GM23338 (cell line): Measurements from ENCODE around the gene DAP3. TPM values are rescaled to one million over a fixed set of nuclear protein-coding genes. Genes with fewer than 3 reads are reported as not detected.
"Not testable (repeated sequence)": the region's sequence is repeated elsewhere in the genome, so short reads cannot be mapped to it uniquely, and the experiment has no call there.

Experiments
- ATAC-seq: fragments of 200-7000 bp; cut with Tn5 transposase; 3 replicates; pipeline ENCODE4 v1.9.1; 2020
- DNase-seq: peaks from one replicate; pipeline ENCODE4 v3.0.0-alpha.2; 2015; ENCODE audit warnings: low spot score
- H2AFZ ChIP-seq: fragments of 200-600 bp; sonication (generic); 2 replicates; pipeline ENCODE4 v1.8.0; 2016; ENCODE audit warnings: antibody characterized with exemption, mild to moderate bottlenecking, moderate library complexity
- H3F3A ChIP-seq: fragments of 200-600 bp; sonication (generic); replicated peaks from 2 replicates; pipeline ENCODE4 v1.8.0; 2017; ENCODE audit warnings: antibody characterized with exemption, mixed run types, low read depth
- H3K27ac ChIP-seq: fragments of 200-600 bp; sonication (generic); 2 replicates; pipeline ENCODE4 v1.6.1; 2016; ENCODE audit warnings: low read depth
- H3K27me3 ChIP-seq: fragments of 200-600 bp; sonication (generic); 2 replicates; pipeline ENCODE4 v1.8.0; 2016; ENCODE audit warnings: mild to moderate bottlenecking, mixed run types, moderate library complexity; ENCODE audit not compliant: insufficient read depth
- H3K36me3 ChIP-seq: fragments of 200-600 bp; sonication (generic); 2 replicates; pipeline ENCODE4 v1.8.0; 2016; ENCODE audit warnings: mild to moderate bottlenecking; ENCODE audit not compliant: insufficient read depth
- H3K4me1 ChIP-seq: fragments of 200-600 bp; sonication (generic); 2 replicates; pipeline ENCODE4 v1.8.0; 2016; ENCODE audit warnings: mild to moderate bottlenecking, moderate library complexity; ENCODE audit not compliant: insufficient read depth
- H3K4me2 ChIP-seq: fragments of 200-600 bp; sonication (generic); 2 replicates; pipeline ENCODE4 v1.7.1; 2017; ENCODE audit warnings: mixed run types
- H3K4me3 ChIP-seq: fragments of 200-600 bp; sonication (generic); 2 replicates; pipeline ENCODE4 v1.6.1; 2016; ENCODE audit warnings: mixed run types
- H3K79me2 ChIP-seq: fragments of 200-600 bp; sonication (generic); replicated peaks from 2 replicates; pipeline ENCODE4 v1.8.0; 2017; ENCODE audit warnings: mild to moderate bottlenecking; ENCODE audit not compliant: insufficient read depth
- H3K9me2 ChIP-seq: fragments of 200-600 bp; sonication (generic); 2 replicates; pipeline ENCODE4 v1.8.0; 2017; ENCODE audit not compliant: insufficient read depth
- H4K20me1 ChIP-seq: fragments of 200-600 bp; sonication (generic); replicated peaks from 2 replicates; pipeline ENCODE4 v1.8.0; 2017; ENCODE audit warnings: mild to moderate bottlenecking; ENCODE audit not compliant: insufficient read depth
- H3K27ac Mint-ChIP-seq: 2 replicates; pipeline ENCODE4 v1.8.0; 2020; ENCODE audit warnings: inconsistent platforms, mild to moderate bottlenecking, moderate library complexity, mixed read lengths
- H3K27me3 Mint-ChIP-seq: 3 replicates; pipeline ENCODE4 v1.8.0; 2022; ENCODE audit warnings: low read depth, mild to moderate bottlenecking, moderate library complexity, mixed read lengths, inconsistent platforms; ENCODE audit not compliant: insufficient read depth, poor library complexity
- H3K36me3 Mint-ChIP-seq: 3 replicates; pipeline ENCODE4 v1.8.0; 2021; ENCODE audit warnings: low read depth, mild to moderate bottlenecking, inconsistent platforms, moderate library complexity, mixed read lengths
- H3K4me1 Mint-ChIP-seq: 3 replicates; pipeline ENCODE4 v1.8.0; 2020; ENCODE audit warnings: mild to moderate bottlenecking, inconsistent platforms, mixed read lengths
- H3K4me3 Mint-ChIP-seq: 3 replicates; pipeline ENCODE4 v1.8.0; 2021; ENCODE audit warnings: moderate library complexity, mild to moderate bottlenecking, inconsistent platforms, mixed read lengths
- H3K9me3 Mint-ChIP-seq: 3 replicates; pipeline ENCODE4 v1.8.0; 2020; ENCODE audit warnings: moderate library complexity, mild to moderate bottlenecking, inconsistent platforms, mixed read lengths
- CREB1 ChIP-seq: fragments of 250-450 bp; sonication (Bioruptor Pico); IDR thresholded peaks from 2 replicates; pipeline ENCODE4 v1.5.0; 2020; ENCODE audit warnings: low read depth, mild to moderate bottlenecking, moderate library complexity
- EZH2 ChIP-seq: fragments of 200-600 bp; sonication (generic); IDR thresholded peaks from one replicate; pipeline ENCODE4 v1.8.0; 2017; ENCODE audit warnings: antibody characterized with exemption, mild to moderate bottlenecking, low read depth; ENCODE audit not compliant: unreplicated experiment
- EZH2phosphoT487 ChIP-seq: fragments of 200-600 bp; sonication (generic); IDR thresholded peaks from one replicate; pipeline ENCODE4 v1.8.1; 2018; ENCODE audit warnings: antibody characterized with exemption; ENCODE audit not compliant: unreplicated experiment
- POLR2AphosphoS5 ChIP-seq: IDR thresholded peaks from 2 replicates; pipeline ENCODE4 v1.6.1; 2016; ENCODE audit warnings: antibody characterized with exemption, low read depth
- STAT1 ChIP-seq: IDR thresholded peaks from one replicate; pipeline ENCODE4 v1.6.1; 2016; ENCODE audit warnings: antibody characterized with exemption; ENCODE audit not compliant: unreplicated experiment
- ZNF114 ChIP-seq: fragments of 250-450 bp; sonication (Bioruptor Pico); IDR thresholded peaks from 2 replicates; pipeline ENCODE4 v1.5.0; 2020; ENCODE audit warnings: mild to moderate bottlenecking, moderate library complexity
- ZNF331 ChIP-seq: fragments of 250-450 bp; sonication (Bioruptor Pico); IDR thresholded peaks from 2 replicates; pipeline ENCODE4 v1.5.0; 2020; ENCODE audit warnings: low read depth, mild to moderate bottlenecking, moderate library complexity
- polyA plus RNA-seq: library from polyadenylated mRNA; unstranded; fragments of >200 nt; fragmentation: Nextera tagmentation; extraction: Ambion mirVana; gene quantifications from 2 replicates; pipeline ENCODE4 v1.2.1, GENCODE V29; 2016
- total RNA-seq: library from RNA; depleted of rRNA; stranded (reverse); fragments of >200 nt; shearing (Covaris generic); gene quantifications from 2 replicates; pipeline ENCODE4 v1.2.3, GENCODE V29; 2014
- TF ChIP-seq, protein P1 (sequence below): IDR thresholded peaks from 2 replicates; pipeline ENCODE4 v1.6.1; 2016; ENCODE audit warnings: antibody characterized with exemption
- TF ChIP-seq, protein P2 (sequence below): IDR thresholded peaks from one replicate; pipeline ENCODE4 v1.6.1; 2018; ENCODE audit warnings: antibody characterized with exemption; ENCODE audit not compliant: unreplicated experiment

The DAP3 gene
- total and polyA plus RNA-seq, 2 experiments from 2014 or later = 89.8 to 90.1 TPM

DNA sequence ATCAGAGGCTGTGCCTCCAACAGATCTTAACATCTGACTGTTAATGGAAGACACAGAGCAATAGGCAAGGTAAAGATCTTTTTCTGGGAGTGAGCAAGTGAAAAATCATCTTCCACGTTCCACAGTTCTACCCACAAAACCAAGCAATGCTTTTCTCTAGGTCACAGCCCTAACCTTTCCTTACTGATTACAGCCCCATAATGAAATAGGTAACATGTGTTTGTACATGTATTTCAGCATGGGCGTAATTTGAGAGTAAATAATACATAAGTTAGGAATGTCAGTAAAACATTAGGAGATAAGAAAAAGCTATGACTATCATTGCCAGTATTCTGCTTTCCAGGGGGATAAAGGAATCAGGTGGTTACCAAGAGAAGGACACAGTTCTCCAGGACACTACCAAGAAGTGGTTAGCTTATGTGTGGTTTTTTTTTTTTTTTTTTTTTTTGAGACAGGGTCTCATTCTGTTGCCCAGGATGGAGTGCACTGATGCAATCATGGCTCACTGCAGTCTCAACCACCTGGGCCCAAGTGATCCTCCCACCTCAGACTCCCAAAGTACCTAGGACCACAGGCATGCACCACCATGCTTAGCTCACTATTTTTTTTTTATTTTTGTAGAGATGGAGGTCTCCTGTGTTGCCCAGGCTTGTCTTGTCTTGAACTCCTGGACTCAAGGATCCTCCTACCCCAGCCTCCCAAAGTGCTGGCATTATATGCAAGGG is 72.0 kb downstream of the DAP3 start (continued):
- no peak for TF ChIP-seq STAT1
- no peak for TF ChIP-seq CREB1
- TF ChIP-seq EZH2 = no peak

DNA sequence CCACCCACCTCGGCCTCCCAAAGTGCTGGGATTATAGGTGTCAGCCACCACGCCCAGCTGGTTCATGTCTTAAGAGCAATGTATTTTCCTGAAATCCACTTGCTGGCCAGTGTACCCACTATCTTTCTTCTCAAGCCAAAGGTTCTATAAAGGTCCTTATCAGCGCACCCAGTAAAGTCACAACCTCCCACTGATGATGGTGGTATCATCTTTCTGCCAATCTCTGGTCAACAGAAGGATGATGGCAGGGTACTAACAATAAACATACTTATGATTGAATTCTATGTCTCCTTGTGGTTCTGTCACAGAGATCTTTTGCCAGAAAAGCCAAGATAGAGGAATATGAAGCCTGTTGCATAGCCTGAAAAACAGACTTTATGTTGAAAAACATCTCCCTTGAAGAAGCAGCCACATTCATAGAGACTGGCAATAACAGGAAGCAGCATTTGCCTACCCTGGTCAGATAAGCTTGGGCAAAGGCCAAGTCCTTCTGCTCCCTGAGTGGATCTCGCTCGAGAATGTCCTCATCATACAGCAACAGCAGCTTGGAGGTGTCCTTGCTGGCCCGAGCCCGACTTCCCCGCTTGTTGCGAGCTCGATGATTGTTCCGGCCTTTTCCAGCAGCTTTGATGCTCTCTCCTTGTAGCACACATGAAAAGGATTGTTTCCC is 73.0 kb downstream of the DAP3 start:
- no peak overlapping the region for H3K4me2 ChIP-seq
- no peak overlapping the region for H3K4me3 Mint-ChIP-seq
- H3K4me1 Mint-ChIP-seq = no peaks in the 10 kb centered on the region
- no peak for ATAC-seq
- H3K27me3 Mint-ChIP-seq = peaks cover 4% of the 10 kb centered on the region
- no peak overlapping the region for H3K4me3 ChIP-seq
- no peaks in the 10 kb centered on the region for H3K4me1 ChIP-seq
- no peaks in the 10 kb centered on the region for H3K9me2 ChIP-seq
- no peaks in the 10 kb centered on the region for H3K27me3 ChIP-seq
- DNase-seq = no peak
- no peak overlapping the region for H3K27ac Mint-ChIP-seq
- no peaks in the 10 kb centered on the region for H3K9me3 Mint-ChIP-seq
- no peaks in the 10 kb centered on the region for H4K20me1 ChIP-seq
- peaks cover 69% of the 10 kb centered on the region for H3K36me3 Mint-ChIP-seq
- H3F3A ChIP-seq = no peaks in the 10 kb centered on the region
- no peak for TF ChIP-seq EZH2phosphoT487
- TF ChIP-seq, protein P1, sequence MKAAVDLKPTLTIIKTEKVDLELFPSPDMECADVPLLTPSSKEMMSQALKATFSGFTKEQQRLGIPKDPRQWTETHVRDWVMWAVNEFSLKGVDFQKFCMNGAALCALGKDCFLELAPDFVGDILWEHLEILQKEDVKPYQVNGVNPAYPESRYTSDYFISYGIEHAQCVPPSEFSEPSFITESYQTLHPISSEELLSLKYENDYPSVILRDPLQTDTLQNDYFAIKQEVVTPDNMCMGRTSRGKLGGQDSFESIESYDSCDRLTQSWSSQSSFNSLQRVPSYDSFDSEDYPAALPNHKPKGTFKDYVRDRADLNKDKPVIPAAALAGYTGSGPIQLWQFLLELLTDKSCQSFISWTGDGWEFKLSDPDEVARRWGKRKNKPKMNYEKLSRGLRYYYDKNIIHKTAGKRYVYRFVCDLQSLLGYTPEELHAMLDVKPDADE = no peak
- TF ChIP-seq, protein P2, sequence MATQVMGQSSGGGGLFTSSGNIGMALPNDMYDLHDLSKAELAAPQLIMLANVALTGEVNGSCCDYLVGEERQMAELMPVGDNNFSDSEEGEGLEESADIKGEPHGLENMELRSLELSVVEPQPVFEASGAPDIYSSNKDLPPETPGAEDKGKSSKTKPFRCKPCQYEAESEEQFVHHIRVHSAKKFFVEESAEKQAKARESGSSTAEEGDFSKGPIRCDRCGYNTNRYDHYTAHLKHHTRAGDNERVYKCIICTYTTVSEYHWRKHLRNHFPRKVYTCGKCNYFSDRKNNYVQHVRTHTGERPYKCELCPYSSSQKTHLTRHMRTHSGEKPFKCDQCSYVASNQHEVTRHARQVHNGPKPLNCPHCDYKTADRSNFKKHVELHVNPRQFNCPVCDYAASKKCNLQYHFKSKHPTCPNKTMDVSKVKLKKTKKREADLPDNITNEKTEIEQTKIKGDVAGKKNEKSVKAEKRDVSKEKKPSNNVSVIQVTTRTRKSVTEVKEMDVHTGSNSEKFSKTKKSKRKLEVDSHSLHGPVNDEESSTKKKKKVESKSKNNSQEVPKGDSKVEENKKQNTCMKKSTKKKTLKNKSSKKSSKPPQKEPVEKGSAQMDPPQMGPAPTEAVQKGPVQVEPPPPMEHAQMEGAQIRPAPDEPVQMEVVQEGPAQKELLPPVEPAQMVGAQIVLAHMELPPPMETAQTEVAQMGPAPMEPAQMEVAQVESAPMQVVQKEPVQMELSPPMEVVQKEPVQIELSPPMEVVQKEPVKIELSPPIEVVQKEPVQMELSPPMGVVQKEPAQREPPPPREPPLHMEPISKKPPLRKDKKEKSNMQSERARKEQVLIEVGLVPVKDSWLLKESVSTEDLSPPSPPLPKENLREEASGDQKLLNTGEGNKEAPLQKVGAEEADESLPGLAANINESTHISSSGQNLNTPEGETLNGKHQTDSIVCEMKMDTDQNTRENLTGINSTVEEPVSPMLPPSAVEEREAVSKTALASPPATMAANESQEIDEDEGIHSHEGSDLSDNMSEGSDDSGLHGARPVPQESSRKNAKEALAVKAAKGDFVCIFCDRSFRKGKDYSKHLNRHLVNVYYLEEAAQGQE = no peak
- TF ChIP-seq ZNF331 (CRISPR knock-in tag) = no peak
- no peak for TF ChIP-seq POLR2AphosphoS5
- no peak for TF ChIP-seq ZNF114
- H3K27ac ChIP-seq = no peak overlapping the region
- no peaks in the 10 kb centered on the region for H3K79me2 ChIP-seq
- H3K36me3 ChIP-seq = peaks cover 46% of the 10 kb centered on the region
- no peak overlapping the region for H2AFZ ChIP-seq

DNA sequence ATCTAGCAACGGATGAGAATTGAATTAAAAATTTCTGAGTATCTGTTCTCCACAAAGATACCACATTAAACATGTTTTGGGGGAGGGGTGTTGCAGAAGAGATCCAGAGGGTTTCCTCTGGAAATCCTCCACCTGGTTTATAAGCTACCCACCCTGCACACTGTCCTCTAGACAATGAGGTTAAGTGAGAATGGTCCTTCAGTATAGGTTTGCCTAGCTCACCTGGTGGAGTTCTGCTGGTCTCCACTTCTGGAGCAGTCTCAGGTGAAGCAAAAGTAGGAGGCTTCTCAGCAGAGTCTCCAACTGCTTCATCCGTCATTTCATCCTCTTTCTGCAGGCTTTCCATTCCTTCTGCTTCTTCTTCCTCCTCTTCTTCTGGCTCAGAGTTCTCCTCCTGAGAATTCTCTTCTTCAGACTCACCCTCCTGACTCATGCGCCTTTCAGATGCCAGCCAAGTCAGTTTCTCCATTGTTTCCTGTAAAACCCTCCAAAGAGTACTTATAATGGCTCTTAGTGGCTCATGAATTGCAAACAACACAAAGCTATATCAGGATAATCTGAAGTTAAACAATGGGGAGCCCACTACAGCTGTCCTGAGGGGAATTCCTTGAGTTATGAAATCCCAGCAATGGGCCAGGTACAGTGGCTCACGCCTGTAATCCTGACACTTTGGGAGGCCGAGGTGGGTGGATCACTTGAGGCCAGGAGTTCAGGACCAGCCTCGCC is 74.4 kb downstream of the DAP3 start:
- H3K27ac ChIP-seq, H3K79me2 ChIP-seq, H3K4me1 Mint-ChIP-seq, H3K4me2 ChIP-seq, H2AFZ ChIP-seq, H3K4me3 Mint-ChIP-seq, H3K27ac Mint-ChIP-seq, H3K4me1 ChIP-seq, H3K27me3 Mint-ChIP-seq, H3K9me3 Mint-ChIP-seq, H4K20me1 ChIP-seq, H3K4me3 ChIP-seq, H3K27me3 ChIP-seq, H3K9me2 ChIP-seq, ATAC-seq, H3F3A ChIP-seq: not testable (repeated sequence)
- DNase-seq = peak; percentile 25
- peaks cover 68% of the 10 kb centered on the region for H3K36me3 Mint-ChIP-seq
- peaks cover 44% of the 10 kb centered on the region for H3K36me3 ChIP-seq

DNA sequence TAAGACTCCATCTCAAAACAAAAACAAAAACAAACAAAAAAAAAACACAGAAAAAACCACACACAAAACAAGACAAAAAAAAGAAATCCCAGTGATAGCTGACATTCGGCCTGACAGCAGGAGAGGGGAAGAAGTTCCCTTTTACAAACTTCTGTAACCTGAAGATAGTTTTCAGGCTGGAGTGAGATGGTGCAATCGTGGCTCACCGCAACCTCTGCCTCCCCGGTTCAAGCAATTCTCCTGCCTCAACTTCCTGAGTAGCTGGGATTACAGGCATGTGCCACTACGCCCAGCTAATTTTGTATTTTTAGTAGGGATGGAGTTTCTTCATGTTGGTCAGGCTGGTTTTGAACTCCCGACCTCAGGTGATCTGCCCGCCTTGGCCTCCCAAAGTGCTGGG is 75.1 kb downstream of the DAP3 start:
- not testable (repeated sequence) for H3K27ac Mint-ChIP-seq, H3K27me3 ChIP-seq, H3K27me3 Mint-ChIP-seq, H3K9me2 ChIP-seq, H3K4me1 Mint-ChIP-seq, DNase-seq, H2AFZ ChIP-seq, H4K20me1 ChIP-seq, H3K4me3 Mint-ChIP-seq, H3F3A ChIP-seq, H3K4me2 ChIP-seq, H3K27ac ChIP-seq, H3K4me1 ChIP-seq, H3K79me2 ChIP-seq, H3K9me3 Mint-ChIP-seq, ATAC-seq, H3K4me3 ChIP-seq
- peaks cover 47% of the 10 kb centered on the region for H3K36me3 ChIP-seq
- peaks cover 75% of the 10 kb centered on the region for H3K36me3 Mint-ChIP-seq
